GM19099 (cell line): ENCODE measurements around the gene SUMF1.

Source experiments
- POLR2A ChIP-seq: IDR thresholded peaks from 3 replicates; pipeline ENCODE4 v1.6.1; 2011; ENCODE audit warnings: low read depth; ENCODE audit not compliant: insufficient read length; ENCODE audit errors: extremely low read depth

Gene SUMF1

GRCh38 chr3:4355401-4356219 lies 111.5 kb downstream of the SUMF1 start:
- TF ChIP-seq POLR2A = no peak

- no peak for TF ChIP-seq POLR2A
These were observed 115.2 kb downstream of the SUMF1 start for GRCh38 chr3:4351872-4352271.

GRCh38 chr3:4351164-4351855 lies 115.8 kb downstream of the SUMF1 start:
- no peak for TF ChIP-seq POLR2A

- TF ChIP-seq POLR2A = no peak
These were observed 116.3 kb downstream of the SUMF1 start for GRCh38 chr3:4350789-4351163.

- TF ChIP-seq POLR2A = no peak
These were observed 123.8 kb downstream of the SUMF1 start for GRCh38 chr3:4343258-4343657.

GRCh38 chr3:4341336-4341675 lies 125.8 kb downstream of the SUMF1 start:
- TF ChIP-seq POLR2A = no peak

- TF ChIP-seq POLR2A = no peak
These were observed 126.4 kb downstream of the SUMF1 start for GRCh38 chr3:4340411-4341335.

GRCh38 chr3:4340077-4340410 lies 127.0 kb downstream of the SUMF1 start:
- TF ChIP-seq POLR2A = no peak

GRCh38 chr3:4338751-4339150 lies 128.3 kb downstream of the SUMF1 start:
- no peak for TF ChIP-seq POLR2A

- no peak for TF ChIP-seq POLR2A
These were observed 130.1 kb downstream of the SUMF1 start for GRCh38 chr3:4336850-4337546.

- TF ChIP-seq POLR2A = no peak
These were observed 131.1 kb downstream of the SUMF1 start for GRCh38 chr3:4335840-4336562.

- TF ChIP-seq POLR2A = no peak
These were observed 132.5 kb downstream of the SUMF1 start for GRCh38 chr3:4334548-4334947.

- TF ChIP-seq POLR2A = no peak
These were observed 134.1 kb downstream of the SUMF1 start for GRCh38 chr3:4332991-4333390.

- no peak for TF ChIP-seq POLR2A
These were observed 134.5 kb downstream of the SUMF1 start for GRCh38 chr3:4332574-4332973.
